T-helper 1 cell treated with Interleukin-12 subunit alpha and Interleukin-12 subunit beta and Interleukin-4 antibody, amounts not matched to agents 30 ng/mL and 1 ng/mL, for 36 hours (primary cell): ENCODE results near the gene KAT8. TPM values are rescaled to one million over a fixed set of nuclear protein-coding genes. Genes with fewer than 3 reads are reported as not detected.
"Not testable (repeated sequence)": the region's sequence is repeated elsewhere in the genome, so short reads cannot be mapped to it uniquely, and the experiment has no call there.

ENCODE experiments used
- intact Hi-C: fragments of 100-400 bp; cut with micrococcal nuclease; formaldehyde crosslinking; loops from one replicate; pipeline ENCODE4 v1.15.1; 2024
- total RNA-seq: library from RNA; stranded (reverse); gene quantifications from 2 replicates; pipeline ENCODE4 v1.2.3, GENCODE V29; 2022

Gene KAT8
- total RNA-seq, 1 donor from 2014 or later = 53.5 TPM

DNA sequence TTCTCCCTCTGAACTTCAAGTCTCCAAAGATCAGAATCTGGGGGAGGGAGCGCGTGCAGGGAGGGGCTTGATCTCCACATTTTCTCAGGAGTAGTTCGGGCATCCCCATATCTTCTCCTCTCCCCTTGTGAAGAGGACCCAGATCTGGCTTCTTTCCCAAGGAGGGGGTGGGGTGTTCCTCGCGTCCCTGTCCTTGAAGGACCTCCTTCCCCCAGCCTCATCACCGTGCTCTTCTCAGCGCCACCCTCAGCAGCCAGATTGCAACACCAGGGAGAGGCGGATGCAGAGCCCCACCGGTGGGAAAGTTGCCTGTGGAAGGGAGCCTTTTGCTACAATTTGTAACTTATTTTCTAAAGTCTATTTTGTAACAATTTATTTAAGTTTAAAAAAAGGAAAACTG lies 34.4 kb upstream of the KAT8 start:
- intact Hi-C loops = no loop called here

- intact Hi-C loops = no loop called here
These were observed 33.9 kb upstream of the KAT8 start for GRCh38 chr16:31083556-31083955.

- intact Hi-C loops = no loop called here
These were observed 33.5 kb upstream of the KAT8 start for GRCh38 chr16:31083981-31084380.

GRCh38 chr16:31084584-31085302 lies 32.7 kb upstream of the KAT8 start:
- intact Hi-C loops = no loop called here

GRCh38 chr16:31085411-31085810 lies 32.1 kb upstream of the KAT8 start:
- intact Hi-C loops = no loop called here

- intact Hi-C loops = no loop called here
These were observed 31.4 kb upstream of the KAT8 start for GRCh38 chr16:31085873-31086628.

DNA sequence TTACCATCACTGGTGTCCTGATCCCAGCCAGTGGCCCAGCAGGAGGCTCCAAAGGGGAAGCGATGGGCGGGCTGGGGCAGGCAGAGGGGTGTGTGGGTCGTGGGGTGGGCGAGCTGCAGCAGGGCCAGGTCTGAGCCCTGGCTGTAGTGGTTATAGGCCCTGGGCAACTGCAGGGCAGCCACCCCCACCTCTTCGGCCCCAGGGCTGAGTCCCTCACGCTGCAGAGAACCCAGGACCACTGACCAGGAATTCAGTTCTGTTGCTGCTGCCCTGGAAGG lies 30.9 kb upstream of the KAT8 start:
- intact Hi-C loops = no loop called here

GRCh38 chr16:31087481-31087880 lies 30.0 kb upstream of the KAT8 start:
- intact Hi-C loops = no loop called here

DNA sequence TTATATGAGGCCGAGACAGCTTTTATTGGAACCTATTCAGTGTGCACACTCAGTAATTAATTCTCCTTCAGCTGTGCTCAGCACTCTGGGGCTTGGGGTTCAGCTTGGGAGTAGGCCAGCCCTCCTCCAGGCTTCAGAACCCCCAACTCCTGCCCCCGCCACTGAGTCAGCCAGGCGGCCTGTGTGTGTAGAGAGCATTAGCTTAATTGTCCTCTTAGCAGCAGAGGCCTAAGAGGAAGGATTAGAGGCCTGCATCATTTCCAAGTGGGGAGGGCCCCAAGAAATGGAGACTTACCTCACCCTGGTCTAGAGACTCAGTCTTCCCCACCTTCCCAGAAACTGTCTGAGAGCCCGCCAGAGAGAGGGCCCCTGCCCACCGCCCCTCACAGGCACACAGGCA lies 29.5 kb upstream of the KAT8 start:
- intact Hi-C loops = no loop called here

- intact Hi-C loops = no loop called here
These were observed 28.8 kb upstream of the KAT8 start, which contains the start of gene PRSS53 for GRCh38 chr16:31088459-31089183. PRSS53 (minus strand) TSS chr16:31088943; CDS start chr16:31088809, 134 bp downstream.

DNA sequence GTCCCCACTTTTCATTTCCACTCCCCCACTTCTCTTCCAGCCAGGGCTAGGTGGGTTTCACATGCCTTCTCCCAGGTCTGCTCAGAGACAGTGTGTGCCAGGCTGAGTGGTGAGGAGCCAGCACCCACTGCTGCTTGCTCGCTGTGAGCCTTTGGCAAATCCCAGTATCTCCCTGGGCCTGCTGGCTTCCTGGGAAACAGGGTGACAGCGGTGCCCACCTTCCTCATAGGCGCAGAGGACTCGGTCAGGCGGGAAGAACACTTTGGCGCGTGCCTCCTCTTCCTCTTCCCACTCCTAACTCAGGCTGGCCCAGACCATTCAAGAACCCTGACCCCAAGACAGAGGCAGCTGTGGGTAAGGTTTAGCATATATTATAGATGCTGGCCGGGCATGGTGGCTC lies 28.3 kb upstream of the KAT8 start:
- intact Hi-C loops = no loop called here

DNA sequence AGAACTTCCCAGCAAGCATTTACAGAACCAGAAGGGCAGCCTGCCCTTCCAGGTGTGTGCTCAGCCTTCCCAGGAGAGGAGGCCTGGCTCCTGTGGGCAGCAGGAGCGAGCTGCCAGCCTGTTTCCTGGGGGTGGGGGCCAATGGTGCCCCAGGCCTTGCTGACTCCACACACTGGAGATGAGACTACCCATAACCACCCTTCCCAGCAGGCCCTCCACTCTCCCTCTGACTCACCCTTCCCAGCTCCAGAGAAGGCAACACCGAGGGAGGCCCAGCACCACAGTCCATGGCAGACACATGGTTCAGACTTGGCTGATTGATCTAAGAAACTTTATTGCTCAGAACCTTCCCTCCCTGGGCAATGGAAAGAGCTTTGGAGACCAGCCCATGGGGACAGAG lies 26.9 kb upstream of the KAT8 start:
- intact Hi-C loops = no loop called here

DNA sequence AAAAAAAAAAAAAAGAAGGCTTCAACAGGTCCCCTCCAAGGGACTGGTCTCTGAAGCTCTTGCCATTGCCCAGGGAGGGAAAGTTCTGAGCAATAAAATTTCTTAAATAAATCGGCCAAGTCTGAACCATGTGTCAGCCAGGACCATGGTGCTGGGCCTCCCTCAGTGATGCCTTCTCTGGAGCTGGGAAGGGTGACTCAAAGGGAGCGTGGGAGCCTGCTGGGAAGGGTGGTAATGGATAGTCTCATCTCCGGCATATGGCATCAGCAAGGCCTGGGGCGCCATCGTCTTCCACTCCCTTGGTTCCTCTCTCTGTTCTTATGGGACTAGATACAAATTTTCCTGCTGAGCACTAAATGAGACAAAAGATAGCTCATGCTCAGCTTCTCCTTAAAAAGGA lies 25.1 kb upstream of the KAT8 start:
- intact Hi-C loops = no loop called here

DNA sequence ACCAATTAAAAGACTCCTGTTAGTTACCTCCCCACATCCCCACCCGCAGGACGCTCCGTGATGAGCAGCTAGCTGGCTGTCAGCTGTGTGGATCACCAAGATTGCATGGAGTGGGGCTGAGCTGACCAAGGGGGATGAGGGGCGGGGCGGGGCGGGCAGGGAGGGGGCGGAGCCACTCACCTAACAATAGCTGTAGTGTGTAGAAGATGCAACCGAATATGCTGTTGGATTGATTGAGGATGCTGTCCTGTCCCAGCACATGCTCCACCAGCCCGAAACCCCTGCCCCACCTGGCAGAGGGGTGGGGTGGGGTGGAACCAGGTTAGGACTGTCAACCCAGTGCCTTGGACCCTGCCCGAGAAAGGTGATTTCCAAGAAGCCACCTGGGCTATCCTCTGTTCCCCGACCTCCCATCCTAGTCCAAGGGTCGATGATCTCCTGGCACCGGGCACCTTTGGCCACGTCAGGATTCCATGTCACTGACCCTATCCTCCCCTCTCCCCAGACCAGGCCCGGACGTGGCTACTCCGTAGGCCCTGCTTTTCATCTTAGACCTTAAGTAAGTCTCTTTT lies 24.2 kb upstream of the KAT8 start:
- intact Hi-C loops = no loop called here

DNA sequence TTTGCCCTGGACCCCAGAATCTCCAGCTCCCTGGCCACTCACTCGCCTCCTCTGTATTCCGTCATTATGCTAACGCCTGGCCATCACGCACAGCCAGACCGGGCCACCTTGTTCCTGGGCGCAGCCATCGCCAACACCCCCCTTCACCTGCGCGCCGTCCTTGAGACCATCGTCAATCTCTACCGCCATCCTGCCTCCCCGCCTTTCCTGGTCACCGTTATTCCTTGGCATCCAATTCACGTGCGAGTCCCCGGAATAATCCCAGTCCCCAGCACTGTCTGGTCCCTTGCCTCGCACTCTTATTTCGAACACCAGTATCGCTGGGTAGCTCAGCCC lies 23.4 kb upstream of the KAT8 start:
- intact Hi-C loops = loop anchor here (1.0 to 2.0 kb wide), 12 partner anchors 15 to 365 kb away; partner anchors contain the start of genes ARMC5, BCKDK, HSD3B7 and KAT8

GRCh38 chr16:31094424-31095120 lies 22.9 kb upstream of the KAT8 start, which contains the start of gene VKORC1:
VKORC1 (minus strand) TSS chr16:31094797; CDS start chr16:31094729, 68 bp downstream.
- intact Hi-C loops = loop anchor here (1.0 to 2.0 kb wide), 12 partner anchors 14 to 365 kb away; partner anchors contain the start of genes ARMC5, BCKDK, HSD3B7 and KAT8

DNA sequence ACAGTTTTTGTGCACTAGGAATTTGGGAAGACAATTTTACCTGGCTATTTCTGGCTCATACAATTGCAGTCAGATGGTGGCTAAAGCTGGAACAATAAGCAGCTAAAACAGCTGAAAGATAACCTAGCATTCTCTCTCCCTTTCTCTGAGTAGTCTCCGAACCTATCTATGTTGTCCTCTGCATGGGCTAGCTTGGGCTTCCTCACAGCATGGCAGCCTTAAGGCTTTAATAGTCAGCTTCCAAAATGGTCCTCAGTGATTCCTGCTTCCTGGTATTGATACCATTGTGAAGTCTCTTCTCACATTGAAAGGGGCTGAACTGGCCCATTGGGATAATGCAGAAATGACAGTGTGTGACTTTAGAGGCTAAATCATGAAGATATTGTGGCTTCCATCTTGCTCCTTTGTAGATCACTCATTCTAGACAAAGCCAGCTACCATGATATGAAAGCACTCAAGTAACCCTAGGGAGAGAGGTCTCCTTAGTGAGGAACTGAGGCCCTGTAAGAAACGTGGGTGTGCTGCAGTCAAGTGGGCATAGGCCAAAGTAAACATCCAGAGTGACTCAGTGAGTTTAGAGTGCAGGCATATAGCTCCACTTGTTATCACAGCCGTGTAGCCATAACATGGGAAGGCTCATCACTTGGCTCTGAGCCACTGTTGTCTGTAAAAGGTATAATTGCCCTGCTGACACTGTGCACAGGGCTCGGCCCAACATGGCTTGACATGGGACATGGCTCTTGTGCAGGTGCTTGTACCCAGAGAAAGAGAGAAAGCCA lies 17.4 kb upstream of the KAT8 start:
- intact Hi-C loops = no loop called here

DNA sequence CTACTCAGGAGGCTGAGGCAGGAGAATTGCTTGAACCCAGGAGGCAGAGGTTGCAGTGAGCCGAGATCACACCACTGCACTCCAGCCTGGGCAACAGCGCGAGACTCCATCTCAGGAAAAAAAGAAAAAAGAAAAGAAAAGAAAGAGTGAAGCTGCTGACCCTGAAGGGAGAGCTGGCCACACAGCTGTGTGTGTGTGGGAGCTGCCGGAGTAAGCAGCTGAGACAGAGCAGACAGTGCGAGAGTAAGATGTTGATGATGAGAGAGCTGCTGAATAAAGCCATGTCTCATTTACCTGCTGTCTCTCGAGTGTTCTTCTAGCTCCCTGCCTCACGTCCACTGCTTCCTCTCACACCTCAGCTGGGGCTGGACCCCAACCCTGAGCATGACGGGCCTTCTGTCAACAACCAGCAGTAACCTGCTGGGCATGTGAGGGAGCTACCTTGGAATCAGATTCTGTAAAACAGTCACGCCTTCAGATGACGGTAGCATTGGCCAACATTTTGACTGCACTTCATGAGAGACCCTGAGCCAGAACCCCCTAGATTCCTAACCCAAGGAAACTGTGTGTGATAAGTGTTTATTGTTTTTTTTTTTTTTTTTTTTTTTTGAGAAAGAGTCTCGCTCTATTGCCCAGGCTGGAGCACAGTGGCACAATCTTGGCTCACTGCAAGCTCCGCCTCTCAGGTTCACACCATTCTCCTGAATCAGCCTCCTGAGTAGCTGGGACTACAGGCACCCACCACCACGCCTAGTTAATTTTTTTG lies 16.4 kb upstream of the KAT8 start:
- intact Hi-C loops = not testable (repeated sequence)

DNA sequence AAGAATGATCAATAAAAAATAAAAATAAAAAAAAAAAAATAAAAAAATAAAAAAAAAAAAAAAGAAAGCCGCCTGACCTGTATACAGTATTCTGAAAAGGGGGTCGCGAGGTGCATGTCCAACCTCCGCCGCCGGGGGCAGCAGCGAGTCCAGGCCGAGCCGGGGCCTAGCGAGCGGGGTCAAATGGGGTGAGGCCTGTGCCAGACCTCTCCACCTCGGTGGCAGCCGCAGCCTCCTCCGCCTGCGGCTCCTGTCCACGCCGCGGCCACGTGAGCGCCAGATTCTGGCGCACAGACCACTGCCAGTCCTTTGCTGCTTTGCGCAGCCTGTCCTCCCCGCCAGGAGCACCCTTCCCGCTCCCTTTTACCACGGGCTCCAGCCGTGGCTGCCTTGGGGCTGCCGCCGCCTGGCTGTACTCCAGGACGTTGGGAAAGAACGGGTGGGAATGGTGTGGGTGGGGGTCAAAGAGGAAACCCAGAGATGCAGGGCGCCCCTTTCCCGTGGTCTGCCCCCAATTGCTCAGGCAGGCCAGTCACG lies 11.7 kb upstream of the KAT8 start:
- intact Hi-C loops = no loop called here
